ENCODE measurements around the gene TMEM116. TPM values are rescaled to one million over a fixed set of nuclear protein-coding genes. Genes with fewer than 3 reads are reported as not detected.
"Not testable (repeated sequence)": the region's sequence is repeated elsewhere in the genome, so short reads cannot be mapped to it uniquely, and the experiment has no call there.

The TMEM116 gene
- total RNA-seq, 1 donor from 2014 or later = 11.4 TPM

GRCh38 chr12:111980598-111980997, 32.4 kb downstream of the TMEM116 start:
- no peak for DNase-seq (ENCODE audit: low read depth)

DNA sequence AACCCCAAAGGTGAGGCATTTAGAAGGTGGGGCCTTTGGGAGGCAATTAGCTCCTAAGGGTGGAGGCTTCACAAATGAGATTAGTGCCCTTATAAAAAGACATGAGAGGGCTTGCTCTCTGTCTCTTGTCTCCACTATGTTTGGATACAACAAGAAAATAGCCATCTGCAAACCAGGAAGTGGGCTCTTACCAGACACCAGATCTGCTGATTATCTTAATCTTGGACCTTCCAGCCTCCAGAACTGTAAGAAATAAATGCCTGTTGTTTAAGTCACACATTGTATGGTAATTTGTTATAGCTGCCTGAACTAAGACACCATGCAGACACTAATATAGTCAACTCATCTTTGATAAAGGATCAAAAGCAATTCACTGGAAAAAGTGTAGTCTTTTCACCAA, 34.4 kb downstream of the TMEM116 start:
- no peak for DNase-seq (ENCODE audit: low read depth)

- no peak for DNase-seq (ENCODE audit: low read depth)
These were observed 36.1 kb downstream of the TMEM116 start for GRCh38 chr12:111976860-111977259.

- no peak for DNase-seq (ENCODE audit: low read depth)
These were observed 36.7 kb downstream of the TMEM116 start for GRCh38 chr12:111976291-111976690.

DNA sequence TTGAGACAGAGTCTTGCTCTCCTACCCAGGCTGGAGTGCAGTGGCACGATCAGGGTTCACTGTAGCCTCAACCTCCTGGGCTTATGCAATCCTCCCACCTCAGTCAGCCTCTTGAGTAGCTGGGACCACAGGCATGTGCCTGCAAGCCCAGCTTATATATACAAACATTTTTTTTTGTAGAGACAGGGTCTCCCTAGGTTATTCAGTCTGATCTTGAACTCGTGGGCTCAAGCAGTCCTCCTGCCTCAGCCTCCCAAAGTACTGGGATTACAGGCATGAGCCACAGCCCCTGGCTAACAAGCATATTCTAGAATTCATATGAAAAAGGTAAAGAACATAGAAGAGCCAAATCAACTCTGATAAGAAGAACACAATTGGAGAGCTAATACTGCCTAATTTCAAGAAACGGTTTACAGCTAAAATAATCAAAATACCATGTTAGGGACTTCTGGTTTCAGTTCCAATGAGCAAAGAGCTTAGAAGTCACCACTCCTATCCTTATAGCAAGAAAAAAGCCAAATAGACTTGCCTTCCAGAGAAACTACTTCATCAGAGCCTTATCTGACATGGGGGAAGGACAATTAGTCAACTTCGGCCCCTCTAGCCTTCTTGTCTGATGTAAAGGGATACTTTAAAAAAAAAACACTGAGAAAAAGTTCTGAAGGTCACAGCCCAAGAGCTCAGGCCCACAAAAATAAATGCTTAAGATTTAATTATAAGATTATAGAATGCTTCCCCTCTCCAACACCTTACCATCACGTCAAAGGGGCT, 37.6 kb downstream of the TMEM116 start:
- no peak for DNase-seq (ENCODE audit: low read depth)

GRCh38 chr12:111971800-111972199, 41.2 kb downstream of the TMEM116 start:
- DNase-seq (ENCODE audit: low read depth) = no peak

GRCh38 chr12:111964935-111965334, 48.0 kb downstream of the TMEM116 start:
- DNase-seq (ENCODE audit: low read depth) = no peak

DNA sequence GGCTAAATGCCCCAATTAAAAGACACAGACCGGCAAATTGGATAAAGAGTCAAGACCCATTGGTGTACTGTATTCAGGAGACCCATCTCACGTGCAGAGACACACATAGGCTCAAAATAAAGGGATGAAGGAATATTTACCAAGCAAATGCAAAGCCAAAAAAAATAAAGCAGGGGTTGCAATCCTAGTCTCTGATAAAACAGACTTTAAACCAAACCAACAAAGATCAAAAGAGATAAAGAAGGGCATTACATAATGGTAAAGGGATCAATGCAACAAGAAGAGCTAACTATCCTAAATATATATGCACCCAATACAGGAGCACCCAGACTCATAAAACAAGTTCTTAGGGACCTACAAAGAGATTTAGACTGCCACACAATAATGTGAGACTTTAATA, 53.4 kb downstream of the TMEM116 start:
- DNase-seq (ENCODE audit: low read depth) = not testable (repeated sequence)

GRCh38 chr12:111957224-111957623, 55.7 kb downstream of the TMEM116 start:
- not testable (repeated sequence) for DNase-seq (ENCODE audit: low read depth)

DNA sequence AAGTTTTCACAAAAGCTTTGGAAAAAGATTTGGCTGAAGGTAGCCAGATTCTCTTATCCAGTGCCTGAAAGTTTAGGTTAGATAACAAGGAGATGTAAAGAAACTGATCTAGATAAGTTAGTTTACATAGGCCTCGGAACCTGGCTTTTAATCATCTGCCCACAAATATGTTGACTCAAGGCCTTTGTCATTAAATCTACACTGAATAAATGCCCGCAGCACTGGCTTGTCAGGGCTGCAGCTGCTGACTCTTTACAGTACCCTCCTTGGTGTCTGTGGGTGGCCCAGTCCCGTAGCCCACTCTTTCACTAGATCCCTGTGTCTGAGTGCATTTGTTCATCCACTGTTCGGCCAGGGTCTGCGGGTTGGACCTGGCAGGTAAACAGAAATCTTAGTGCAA, 58.0 kb downstream of the TMEM116 start:
- no peak for DNase-seq (ENCODE audit: low read depth)

DNA sequence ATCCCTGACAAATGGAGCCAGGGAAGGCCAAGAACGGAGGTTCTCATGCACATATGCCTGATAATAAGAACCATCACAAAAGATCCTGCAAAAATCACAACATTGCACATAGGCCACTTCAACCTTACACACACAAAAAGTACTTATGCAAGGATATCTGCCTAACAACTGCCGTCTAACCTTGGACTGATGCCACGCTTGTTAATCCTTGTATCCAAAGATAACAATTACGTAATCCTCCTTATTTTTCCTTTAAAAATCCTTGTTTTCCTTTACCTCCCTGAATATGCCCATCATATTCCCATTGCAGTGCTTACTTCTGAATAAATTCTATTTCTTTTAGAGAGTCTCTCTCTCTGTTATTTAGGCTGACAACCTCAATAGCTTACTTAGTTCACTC, 59.5 kb downstream of the TMEM116 start:
- peak; percentile 18 for DNase-seq (ENCODE audit: low read depth)

DNA sequence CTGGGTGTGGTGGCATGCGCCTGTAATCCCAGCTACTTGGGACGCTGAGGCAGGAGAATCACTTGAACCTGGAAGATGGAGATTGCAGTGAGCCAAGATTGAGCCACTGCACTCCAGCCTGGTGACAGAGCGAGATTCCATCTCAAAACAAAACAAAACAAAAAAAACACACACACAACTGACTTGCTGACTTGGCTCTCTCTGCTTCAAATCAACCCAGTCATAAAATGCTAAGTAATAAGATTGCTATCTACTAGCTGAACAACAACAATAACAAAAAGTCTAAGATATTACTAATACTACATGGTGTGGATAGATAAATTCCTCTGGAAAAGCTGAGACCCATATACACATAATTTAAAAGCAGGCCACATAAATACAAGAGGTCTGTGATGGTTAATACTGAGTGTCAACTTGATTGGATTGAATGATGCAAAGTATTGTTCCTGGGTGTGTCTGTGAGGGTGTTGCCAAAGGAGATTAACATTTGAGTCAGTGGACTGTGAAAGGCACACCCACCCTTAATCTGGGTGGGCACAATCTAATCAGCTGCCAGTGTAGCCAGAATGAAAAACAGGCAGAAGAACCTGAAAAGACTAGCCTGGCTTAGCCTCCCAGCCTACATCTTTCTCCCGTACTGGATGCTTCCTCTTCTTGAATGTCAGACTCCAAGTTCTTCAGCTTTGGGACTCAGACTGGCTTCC, 60.7 kb downstream of the TMEM116 start:
- not testable (repeated sequence) for DNase-seq (ENCODE audit: low read depth)

DNA sequence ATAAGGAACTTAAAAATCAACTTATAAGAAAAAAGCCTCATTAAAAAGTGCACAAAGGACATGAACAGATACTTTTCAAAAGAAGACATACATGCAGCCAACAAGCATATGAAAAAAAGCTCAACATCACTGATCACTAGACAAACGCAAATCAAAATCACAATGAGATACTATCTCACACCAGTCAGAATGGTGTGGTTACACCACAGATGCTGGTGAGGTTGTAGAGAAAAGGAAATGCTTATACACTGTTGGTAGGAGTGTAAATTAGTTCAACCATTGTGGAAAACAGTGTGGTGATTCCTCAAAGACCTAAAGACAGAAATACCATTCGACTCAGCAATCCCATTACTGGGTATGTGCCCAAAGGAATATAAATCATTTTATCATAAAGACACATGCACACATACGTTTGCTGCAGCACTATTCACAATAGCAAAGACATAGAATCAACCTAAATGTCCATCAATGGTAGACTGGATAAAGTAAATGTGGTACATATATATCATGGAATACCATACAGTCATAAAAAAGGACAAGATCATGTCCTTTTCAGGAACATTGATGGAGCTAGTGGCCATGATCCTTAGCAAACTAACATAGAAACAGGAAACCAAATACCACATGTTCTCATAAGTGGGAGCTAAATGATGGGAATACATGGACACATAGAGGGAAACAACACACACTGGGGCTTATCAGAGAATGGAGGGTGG, 61.8 kb downstream of the TMEM116 start:
- not testable (repeated sequence) for DNase-seq (ENCODE audit: low read depth)

DNA sequence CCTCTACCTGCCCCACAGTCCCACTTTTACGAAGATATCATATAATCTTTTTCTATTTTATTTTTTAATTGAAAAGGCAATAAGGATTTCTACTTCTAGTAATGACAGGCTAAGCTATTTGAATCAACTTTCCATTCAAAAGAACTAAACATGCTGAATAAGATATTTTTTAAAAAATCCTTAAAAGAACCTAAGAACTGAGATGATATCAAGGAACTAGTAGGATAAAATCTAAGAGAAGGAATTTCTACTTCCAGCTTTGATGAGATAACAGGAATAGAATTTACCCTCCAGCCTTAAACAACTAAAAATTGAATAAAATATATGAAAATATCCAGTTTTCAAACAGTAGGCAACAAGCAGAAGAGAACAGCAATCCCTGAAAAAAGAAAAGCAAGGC, 69.0 kb downstream of the TMEM116 start:
- DNase-seq (ENCODE audit: low read depth) = no peak

- DNase-seq (ENCODE audit: low read depth) = peak; percentile 17
These were observed 70.4 kb downstream of the TMEM116 start for GRCh38 chr12:111942557-111942956.

- DNase-seq (ENCODE audit: low read depth) = peak; percentile 68
These were observed 75.5 kb downstream of the TMEM116 start for GRCh38 chr12:111937429-111937828.

GRCh38 chr12:111936869-111937268, 76.1 kb downstream of the TMEM116 start:
- no peak for DNase-seq (ENCODE audit: low read depth)

DNA sequence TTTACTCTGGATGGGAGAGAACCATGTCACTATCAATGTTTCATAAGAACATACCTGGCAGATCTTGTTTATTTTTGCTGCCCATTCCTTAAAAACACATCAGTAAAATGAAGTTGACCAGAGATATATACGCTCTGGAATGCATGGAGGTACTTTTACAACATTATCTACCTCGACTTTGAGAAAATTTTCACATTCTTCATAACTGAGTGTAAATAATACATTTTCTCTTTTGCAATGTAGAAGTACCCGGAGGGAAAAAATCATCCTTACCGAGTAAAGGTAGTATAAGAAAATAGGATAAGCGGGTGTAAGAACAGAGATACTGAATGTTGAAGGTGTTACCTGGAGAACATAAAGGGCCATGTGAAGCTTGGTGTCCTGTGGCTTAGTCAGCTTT, 80.7 kb downstream of the TMEM116 start:
- no peak for DNase-seq (ENCODE audit: low read depth)

- DNase-seq (ENCODE audit: low read depth) = no peak
These were observed 85.6 kb downstream of the TMEM116 start for GRCh38 chr12:111927346-111927745.

GRCh38 chr12:111926631-111927030, 86.3 kb downstream of the TMEM116 start:
- no peak for DNase-seq (ENCODE audit: low read depth)

- DNase-seq (ENCODE audit: low read depth) = no peak
These were observed 87.8 kb downstream of the TMEM116 start for GRCh38 chr12:111925171-111925570.

DNA sequence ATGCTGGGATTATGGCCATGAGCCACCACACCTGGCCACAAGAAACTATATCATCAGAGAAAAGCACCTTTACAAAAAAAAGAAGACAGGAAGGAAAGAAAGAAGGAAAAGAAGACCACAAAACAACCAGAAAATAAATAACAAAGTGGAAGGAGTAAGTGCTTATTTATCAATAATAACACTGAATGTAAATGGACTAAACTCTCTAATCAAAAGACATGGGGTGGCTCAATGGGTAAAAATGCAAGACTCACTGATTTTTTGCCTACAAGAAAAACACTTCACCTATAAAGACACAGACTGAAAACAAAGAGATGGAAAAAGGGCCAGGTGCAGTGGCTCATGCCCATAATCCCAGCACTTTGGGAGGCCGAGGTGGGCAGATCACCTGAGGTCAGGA, 105.2 kb downstream of the TMEM116 start:
- DNase-seq (ENCODE audit: low read depth) = no peak

Data from myocyte (in vitro differentiated cells).